H1 (cell line): ENCODE measurements around the gene MAP3K14. TPM values are rescaled to one million over a fixed set of nuclear protein-coding genes. Genes with fewer than 3 reads are reported as not detected.
A peak's percentile ranks its signal among the peaks of the same experiment; 100 is the strongest.

ENCODE experiments used
- CTCF ChIA-PET: fragments of 300-600 bp; sonication (Branson Sonifier 250); formaldehyde crosslinking; loops from one replicate; lab custom pipeline; 2021; ENCODE audit not compliant: partially characterized antibody; lab: Charles Lee
- POLR2A ChIA-PET: fragments of 300-600 bp; sonication (Branson Sonifier 250); formaldehyde crosslinking; loops from one replicate; lab custom pipeline; 2021; ENCODE audit warnings: inconsistent platforms; ENCODE audit not compliant: partially characterized antibody; lab: Charles Lee
- DNase-seq, 2 experiments: peaks; one replicate each; pipeline versions ENCODE4 v3.0.0 to v3.0.0-alpha.2; 2010 to 2022; ENCODE audit warnings: low spot score in 2 of 2, low read depth in 1 of 2, mixed read lengths in 1 of 2
- FAIRE-seq: peaks from 2 replicates; lab custom pipeline; 2011; peaks lifted over from hg19 to GRCh38; lab: Jason Lieb, UNC
- H2AFZ ChIP-seq: 2 replicates; pipeline ENCODE4 v1.8.1; 2012; ENCODE audit warnings: low read length, inconsistent platforms
- H2AK5ac ChIP-seq: 2 replicates; pipeline ENCODE4 v1.6.1; 2013; ENCODE audit warnings: low read depth, low read length
- H2BK120ac ChIP-seq: replicated peaks from 2 replicates; pipeline ENCODE3; 2013; ENCODE audit warnings: low read depth, low read length, inconsistent platforms
- H2BK12ac ChIP-seq: 2 replicates; pipeline ENCODE4 v1.6.1; 2013; ENCODE audit warnings: low read depth, low read length
- H2BK15ac ChIP-seq: 2 replicates; pipeline ENCODE4 v1.6.1; 2013; ENCODE audit warnings: low read length
- H2BK20ac ChIP-seq: 2 replicates; pipeline ENCODE4 v1.6.1; 2013; ENCODE audit warnings: low read length
- H2BK5ac ChIP-seq: 2 replicates; pipeline ENCODE4 v1.6.1; 2013; ENCODE audit warnings: low read depth, low read length
- H3K14ac ChIP-seq: 2 replicates; pipeline ENCODE4 v1.6.1; 2013; ENCODE audit warnings: inconsistent platforms; ENCODE audit not compliant: insufficient read length
- H3K18ac ChIP-seq: 2 replicates; pipeline ENCODE4 v1.6.1; 2013; ENCODE audit warnings: low read length; ENCODE audit errors: extremely low read depth
- H3K23ac ChIP-seq: 2 replicates; pipeline ENCODE4 v1.6.1; 2013; ENCODE audit warnings: inconsistent platforms; ENCODE audit not compliant: insufficient read length
- H3K23me2 ChIP-seq: 2 replicates; pipeline ENCODE4 v1.6.1; 2013; ENCODE audit warnings: low read depth, low read length
- H3K27ac ChIP-seq: 2 replicates; pipeline ENCODE4 v1.6.1; 2011; ENCODE audit warnings: low read depth, low read length, inconsistent platforms
- H3K27me3 ChIP-seq, 4 experiments: replicated peaks in 1 of 4; 1 replicate in 1 of 4; 2 replicates in 3 of 4; pipeline versions ENCODE4 v1.6.1 to v1.8.1; 2011 to 2013; ENCODE audit warnings: low read length in 3 of 4, mild to moderate bottlenecking in 3 of 4, inconsistent platforms in 2 of 4, mixed read lengths in 2 of 4, moderate library complexity in 1 of 4; ENCODE audit not compliant: control insufficient read depth in 3 of 4, insufficient read depth in 3 of 4; ENCODE audit errors: extremely low read depth in 1 of 4
- H3K36me3 ChIP-seq, 4 experiments: 2 replicates each; pipeline versions ENCODE4 v1.6.1 to v1.8.1; 2011 to 2013; ENCODE audit warnings: mild to moderate bottlenecking in 4 of 4, low read length in 3 of 4, moderate library complexity in 2 of 4, control low read depth in 1 of 4, inconsistent platforms in 1 of 4; ENCODE audit not compliant: insufficient read depth in 4 of 4, control insufficient read depth in 2 of 4
- H3K4ac ChIP-seq: replicated peaks from 2 replicates; pipeline ENCODE3; 2013; ENCODE audit warnings: low read length, low read depth, mixed read lengths, inconsistent platforms; ENCODE audit not compliant: insufficient read length
- H3K4me1 ChIP-seq, 4 experiments: replicated peaks in 1 of 4; 1 replicate in 1 of 4; 2 replicates in 3 of 4; pipeline versions ENCODE4 v1.6.1 to v1.8.1; 2011 to 2013; ENCODE audit warnings: low read length in 3 of 4, inconsistent platforms in 2 of 4, mixed read lengths in 1 of 4; ENCODE audit not compliant: insufficient read depth in 4 of 4, control insufficient read depth in 3 of 4
- H3K4me2 ChIP-seq, 2 experiments: 2 replicates each; pipeline versions ENCODE4 v1.6.1 to v1.8.1; 2011 to 2013; ENCODE audit warnings: low read depth in 2 of 2, low read length in 2 of 2, control low read depth in 1 of 2, inconsistent platforms in 1 of 2, mild to moderate bottlenecking in 1 of 2; ENCODE audit not compliant: insufficient read depth in 1 of 2
- H3K4me3 ChIP-seq, 4 experiments: fragments of 200-600, 300-600 bp in 1 of 4; sonication (generic), shearing (Covaris generic), sonication (Bioruptor Twin) in 1 of 4; 2 replicates each; pipeline versions ENCODE4 v1.5.1 to v1.8.1; 2011 to 2016; ENCODE audit warnings: low read length in 4 of 4, low read depth in 3 of 4, control low read depth in 2 of 4, inconsistent platforms in 2 of 4, mild to moderate bottlenecking in 2 of 4, mixed read lengths in 1 of 4, moderate library complexity in 1 of 4; ENCODE audit not compliant: insufficient read depth in 2 of 4; ENCODE audit errors: extremely low read depth in 1 of 4
- H3K56ac ChIP-seq: replicated peaks from 2 replicates; pipeline ENCODE3; 2013; ENCODE audit warnings: low read depth, mild to moderate bottlenecking, mixed read lengths, low read length, inconsistent platforms; ENCODE audit not compliant: insufficient read length
- H3K79me1 ChIP-seq: 2 replicates; pipeline ENCODE4 v1.6.1; 2013; ENCODE audit warnings: low read depth, low read length, control low read depth
- H3K79me2 ChIP-seq, 2 experiments: 2 replicates each; pipeline versions ENCODE4 v1.6.1 to v1.8.1; 2012 to 2013; ENCODE audit warnings: low read length in 2 of 2, mild to moderate bottlenecking in 2 of 2, inconsistent platforms in 1 of 2; ENCODE audit not compliant: insufficient read depth in 2 of 2, control insufficient read depth in 1 of 2
- H3K9ac ChIP-seq, 4 experiments: replicated peaks in 1 of 4; 1 replicate in 1 of 4; 2 replicates in 3 of 4; pipeline versions ENCODE4 v1.6.1 to v1.8.1; 2011 to 2013; ENCODE audit warnings: low read depth in 3 of 4, low read length in 3 of 4, control low read depth in 2 of 4, mild to moderate bottlenecking in 2 of 4, moderate library complexity in 2 of 4, inconsistent platforms in 1 of 4; ENCODE audit errors: extremely low read depth in 1 of 4
- H3K9me3 ChIP-seq, 2 experiments: 2 replicates each; pipeline versions ENCODE4 v1.6.1 to v1.8.1; 2012 to 2013; ENCODE audit warnings: mild to moderate bottlenecking in 2 of 2, moderate library complexity in 2 of 2, control low read depth in 1 of 2, inconsistent platforms in 1 of 2, low read depth in 1 of 2, low read length in 1 of 2, mixed read lengths in 1 of 2; ENCODE audit not compliant: insufficient read depth in 2 of 2
- H4K20me1 ChIP-seq, 2 experiments: replicated peaks in 1 of 2; 2 replicates each; pipeline versions ENCODE3 to v1.8.1; 2011 to 2013; ENCODE audit warnings: inconsistent platforms in 2 of 2, low read length in 2 of 2, mild to moderate bottlenecking in 1 of 2; ENCODE audit not compliant: insufficient read depth in 2 of 2, control insufficient read depth in 1 of 2
- H4K5ac ChIP-seq: 2 replicates; pipeline ENCODE4 v1.6.1; 2013; ENCODE audit warnings: low read length, low read depth, mixed read lengths, inconsistent platforms; ENCODE audit not compliant: insufficient read length
- H4K8ac ChIP-seq: 2 replicates; pipeline ENCODE4 v1.8.0; 2013; ENCODE audit warnings: mild to moderate bottlenecking, moderate library complexity, low read length, inconsistent platforms; ENCODE audit not compliant: insufficient read depth; ENCODE audit errors: extremely low read depth
- H4K91ac ChIP-seq: replicated peaks from 2 replicates; pipeline ENCODE3; 2013; ENCODE audit warnings: low read length, mixed read lengths, inconsistent platforms; ENCODE audit not compliant: insufficient read length
- ASH2L ChIP-seq: fragments of 200-600, 300-600 bp; sonication (generic); IDR thresholded peaks from one replicate; pipeline ENCODE4 v1.7.1; 2017; ENCODE audit warnings: low read length
- BRCA1 ChIP-seq: IDR thresholded peaks from 2 replicates; pipeline ENCODE4 v1.6.1; 2012; ENCODE audit warnings: low read depth, low read length, improper control_type of control experiment
- CBX8 ChIP-seq: fragments of 300-800, 300-1000 bp; sonication (generic); IDR thresholded peaks from 2 replicates; pipeline ENCODE4 v1.7.1; 2016; ENCODE audit warnings: low read depth, low read length, borderline replicate concordance
- CREB1 ChIP-seq: IDR thresholded peaks from 2 replicates; pipeline ENCODE4 v1.6.1; 2012; ENCODE audit warnings: inconsistent platforms
- FOSL1 ChIP-seq: IDR thresholded peaks from 2 replicates; pipeline ENCODE4 v1.6.1; 2011; ENCODE audit warnings: mild to moderate bottlenecking, low read depth, low read length, moderate library complexity; ENCODE audit not compliant: insufficient read depth
- HDAC6 ChIP-seq: IDR thresholded peaks from one replicate; pipeline ENCODE4 v1.7.1; 2012; ENCODE audit warnings: low read depth, mild to moderate bottlenecking, inconsistent platforms, low read length, moderate library complexity
- JUN ChIP-seq: IDR thresholded peaks from 2 replicates; pipeline ENCODE4 v1.6.1; 2011; ENCODE audit warnings: low read depth, mild to moderate bottlenecking, improper control_type of control experiment, low read length
- MAX ChIP-seq: IDR thresholded peaks from 2 replicates; pipeline ENCODE4 v1.6.1; 2012; ENCODE audit warnings: inconsistent platforms
- POLR2A ChIP-seq, 2 experiments: IDR thresholded peaks; 1 replicate in 1 of 2; 2 replicates in 1 of 2; pipeline ENCODE4 v1.6.1; 2011; ENCODE audit warnings: low read depth in 2 of 2, low read length in 2 of 2, mild to moderate bottlenecking in 2 of 2; ENCODE audit errors: control extremely low read depth in 1 of 2
- SAP30 ChIP-seq: fragments of 300-600 bp; sonication (generic); IDR thresholded peaks from 2 replicates; pipeline ENCODE4 v1.7.1; 2012; ENCODE audit warnings: low read length, moderate library complexity, mild to moderate bottlenecking, inconsistent platforms; ENCODE audit not compliant: insufficient read depth, insufficient replicate concordance
- SRF ChIP-seq: IDR thresholded peaks from 2 replicates; pipeline ENCODE4 v1.6.1; 2011; ENCODE audit warnings: mild to moderate bottlenecking, low read depth, low read length, moderate library complexity
- TEAD4 ChIP-seq: IDR thresholded peaks from 2 replicates; pipeline ENCODE4 v1.6.1; 2012; ENCODE audit warnings: low read depth, low read length, inconsistent platforms, mixed read lengths
- WGBS, 2 experiments: shearing (Covaris generic) in 1 of 2; methylation state at CpG; one replicate each; pipeline versions ENCODE4 v1.1.6 to v1.1.7; 2013 to 2015; ENCODE audit warnings: low lambda C conversion rate in 2 of 2, mixed read lengths in 2 of 2, inconsistent platforms in 1 of 2, low coverage in 1 of 2, missing lambda C conversion rate in 1 of 2; ENCODE audit not compliant: insufficient replicate concordance in 2 of 2, insufficient coverage in 1 of 2, insufficient read length in 1 of 2; ENCODE audit errors: extremely low coverage in 1 of 2, missing lambda C conversion rate in 1 of 2; 5-methylcytosine and 5-hydroxymethylcytosine counted together
- polyA plus RNA-seq, 7 experiments: library from polyadenylated mRNA; depleted of rRNA in 3 of 7; stranded (reverse) in 5 of 7; unstranded in 2 of 7; fragments of >200 nt in 5 of 7; fragments of 200-250 nt in 2 of 7; gene quantifications; 1 replicate in 5 of 7; 2 replicates in 1 of 7; 4 replicates in 1 of 7; pipeline versions ENCODE4 v1.2.1 to v1.2.3, GENCODE V29; 2011 to 2013; ENCODE audit warnings: missing spikeins in 2 of 7, mixed read lengths in 2 of 7
- total RNA-seq: library from RNA; stranded (reverse); fragmentation: NEBNext Ultra II Directional; extraction: Animal tissue kit (Norgen Biotek cat#: 25700); gene quantifications from 2 replicates; pipeline ENCODE4 v1.2.1, GENCODE V29; 2021

Gene MAP3K14
- total and polyA plus RNA-seq, 2 of the 8 experiments (the other 6 are each of a cell fraction or from before 2014, with no cell fraction given) = 5.2 to 6.1 TPM

GRCh38 chr17:45247429-45248131, 69.2 kb downstream of the MAP3K14 start:
- peak overlapping the region; percentile 88 for H3K4ac ChIP-seq
- peaks cover 9% of the 10 kb centered on the region for H3K79me1 ChIP-seq
- ChIA-PET POLR2A (interaction anchor here (1.0 to 4.7 kb wide), 16 partner anchors 11 to 124 kb away, joined by 3 to 43 read pairs (median 5); partner anchors contain the start of genes HEXIM1 and HEXIM2), CTCF (interaction anchor here (1.0 to 21.3 kb wide), 15 partner anchors 10 to 178 kb away, joined by 3 to 362 read pairs (median 10); no protein-coding TSS in a partner anchor)
- H3K14ac ChIP-seq = no peak overlapping the region
- peak overlapping the region; percentile 90 for H3K56ac ChIP-seq
- DNase-seq = peak; percentile 94 to 97
- no peak overlapping the region for H2BK20ac ChIP-seq
- H2BK5ac ChIP-seq = peak overlapping the region; percentile 92; the same call in 1 of the 2 replicates
- peaks cover 7% of the 10 kb centered on the region; the same call in 1 of the 2 replicates for H3K23me2 ChIP-seq
- H4K8ac ChIP-seq = peak overlapping the region; percentile 90
- peak overlapping the region; percentile 22 to 66 (median 58) for H3K9ac ChIP-seq
- peak overlapping the region; percentile 24 for H2BK120ac ChIP-seq
- H3K27me3 ChIP-seq = no peaks in the 10 kb centered on the region; a peak in 2 of 7 replicates
- no peak overlapping the region for H2BK12ac ChIP-seq
- H4K5ac ChIP-seq = peak overlapping the region; percentile 91
- H3K18ac ChIP-seq = peak overlapping the region; percentile 96
- H3K9me3 ChIP-seq = no peaks in the 10 kb centered on the region
- peak overlapping the region; percentile 78 to 85 for H3K4me2 ChIP-seq
- H4K20me1 ChIP-seq = peaks cover 1 to 3% of the 10 kb centered on the region in 2 experiments
- H2AFZ ChIP-seq = 0 out of 2 replicates have a peak overlapping the region, but pooled peaks have one; percentile 6
- H3K27ac ChIP-seq = peak overlapping the region; percentile 71
- H2AK5ac ChIP-seq = no peak overlapping the region
- peak overlapping the region; percentile 86 for H4K91ac ChIP-seq
- peaks cover 0 to 7% of the 10 kb centered on the region in 2 experiments; a peak in 1 of 4 replicates for H3K79me2 ChIP-seq
- H2BK15ac ChIP-seq = peak overlapping the region; percentile 95; the same call in 1 of the 2 replicates
- peaks cover 3 to 15% (median 12%) of the 10 kb centered on the region in 4 experiments for H3K4me1 ChIP-seq
- peak overlapping the region; percentile 70 to 82 (median 74) for H3K4me3 ChIP-seq
- no peak overlapping the region for H3K23ac ChIP-seq
- 3% methylated on average over 29 of the region's 61 CpGs; no CpG with 5 or more reads in 1 of the 2 experiments for WGBS, 2 experiments
- no peak for FAIRE-seq
- peaks cover 0 to 5% (median 1%) of the 10 kb centered on the region in 4 experiments; a peak in 3 of 8 replicates for H3K36me3 ChIP-seq
- TF ChIP-seq CREB1 (peak; percentile 99), SAP30 (no peak), TEAD4 (no peak), CBX8 (no peak), BRCA1 (no peak), FOSL1 (no peak), ASH2L (no peak), MAX (peak; percentile 79), JUN (no peak), SRF (no peak), HDAC6 (no peak), POLR2A (IDR thresholded peaks at IDR 0.05; ENCODE audit: control extremely low read depth in 1 of 2, low read depth in 2 of 2, low read length in 2 of 2) (peak in 1 of 2 experiments; percentile 81; a peak in 2 of 3 replicates)
